ENCODE results near the gene RAF1.

Gene RAF1

GRCh38 chr3:12613250-12613649, 50.7 kb downstream of the RAF1 start:
- no peak for TF ChIP-seq CTCF (conservative IDR thresholded peaks at IDR 0.05; ENCODE audit: low read length)
- DNase-seq (ENCODE audit: low read depth): no peak
- H3K4me3 ChIP-seq (ENCODE audit: low read length): no peak overlapping the region

GRCh38 chr3:12612514-12613226, 51.2 kb downstream of the RAF1 start:
- TF ChIP-seq CTCF (conservative IDR thresholded peaks at IDR 0.05; ENCODE audit: low read length): no peak

GRCh38 chr3:12611117-12611516, 52.8 kb downstream of the RAF1 start:
- no peak overlapping the region for H3K4me3 ChIP-seq (ENCODE audit: low read length)
- no peak for DNase-seq (ENCODE audit: low read depth)
- TF ChIP-seq CTCF (conservative IDR thresholded peaks at IDR 0.05; ENCODE audit: low read length): no peak

More at GRCh38 chr3:12612514-12613226, 51.2 kb downstream of the RAF1 start:
- H3K4me3 ChIP-seq (ENCODE audit: low read length): no peak overlapping the region
- DNase-seq (ENCODE audit: low read depth): no peak

GRCh38 chr3:12608376-12608775, 55.5 kb downstream of the RAF1 start:
- no peak for TF ChIP-seq CTCF (conservative IDR thresholded peaks at IDR 0.05; ENCODE audit: low read length)
- no peak overlapping the region for H3K4me3 ChIP-seq (ENCODE audit: low read length)
- no peak for DNase-seq (ENCODE audit: low read depth)

GRCh38 chr3:12603969-12604368, 59.9 kb downstream of the RAF1 start:
- no peak for DNase-seq (ENCODE audit: low read depth)
- TF ChIP-seq CTCF (conservative IDR thresholded peaks at IDR 0.05; ENCODE audit: low read length): no peak
- no peak overlapping the region for H3K4me3 ChIP-seq (ENCODE audit: low read length)

GRCh38 chr3:12601072-12601471, 62.8 kb downstream of the RAF1 start:
- peak; percentile 29 for DNase-seq (ENCODE audit: low read depth)
- TF ChIP-seq CTCF (conservative IDR thresholded peaks at IDR 0.05; ENCODE audit: low read length): peak; percentile 37; the same call in 1 of the 2 replicates

GRCh38 chr3:12598890-12599289, 65.0 kb downstream of the RAF1 start:
- no peak for DNase-seq (ENCODE audit: low read depth)
- no peak overlapping the region for H3K4me3 ChIP-seq (ENCODE audit: low read length)
- no peak for TF ChIP-seq CTCF (conservative IDR thresholded peaks at IDR 0.05; ENCODE audit: low read length)

More at GRCh38 chr3:12601072-12601471, 62.8 kb downstream of the RAF1 start:
- H3K4me3 ChIP-seq (ENCODE audit: low read length): no peak overlapping the region

All from AG10803 (cell line).